ENCODE results near the gene LGALS9C. TPM values are rescaled to one million over a fixed set of nuclear protein-coding genes. Genes with fewer than 3 reads are reported as not detected.
A peak's percentile ranks its signal among the peaks of the same experiment; 100 is the strongest.
"Not testable (repeated sequence)": the region's sequence is repeated elsewhere in the genome, so short reads cannot be mapped to it uniquely, and the experiment has no call there.

Gene LGALS9C
- total and polyA plus RNA-seq, 2 of the 4 experiments (the other 2 are of a cell fraction), result not detected

DNA sequence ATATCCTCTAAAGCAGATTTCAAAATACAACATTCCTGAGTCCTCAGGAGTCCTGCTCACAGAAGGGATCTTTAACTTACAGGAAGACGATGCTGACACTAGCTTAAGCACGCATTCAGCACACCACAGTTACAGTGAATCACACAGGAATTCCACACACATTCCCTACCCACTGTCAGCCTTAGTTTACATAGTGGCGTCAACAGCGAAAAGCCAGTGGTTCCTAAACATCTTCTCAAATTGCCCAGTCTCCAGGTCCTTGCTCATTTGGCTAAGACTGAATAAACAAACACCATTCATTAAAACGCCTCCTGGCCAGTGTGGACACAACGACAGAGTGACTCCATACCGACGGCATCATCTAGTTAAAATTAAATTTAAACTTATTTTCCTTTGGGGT lies 17.6 kb upstream of the LGALS9C start:
- H3K9me1 ChIP-seq (ENCODE audit: insufficient read depth, low read length); H3K18ac ChIP-seq (ENCODE audit: low read depth, low read length); H4K91ac ChIP-seq (ENCODE audit: insufficient read depth, low read depth, low read length); H3K9me3 ChIP-seq (ENCODE audit: control insufficient read depth, insufficient read depth, low read length); H2BK20ac ChIP-seq (ENCODE audit: low read depth, low read length); H3K23ac ChIP-seq (ENCODE audit: low read depth, low read length); H3K36me3 ChIP-seq (ENCODE audit: control insufficient read depth, insufficient read depth, low read length); H4K20me1 ChIP-seq (ENCODE audit: insufficient read depth, low read length); H3K4me2 ChIP-seq (ENCODE audit: low read depth, low read length); H4K5ac ChIP-seq (ENCODE audit: low read depth, low read length); H3K27ac ChIP-seq (ENCODE audit: insufficient read depth, low read length); H3K4ac ChIP-seq (ENCODE audit: low read depth, low read length); intact Hi-C loops (cut with micrococcal nuclease); CTCF ChIA-PET; H3K14ac ChIP-seq (replicated peaks; ENCODE audit: low read depth, low read length); dilution Hi-C loops (cut with HindIII; ENCODE audit: low sequenced_read_pairs, unreplicated experiment); BruUV-seq (replicated peaks); H3K56ac ChIP-seq (ENCODE audit: extremely low read depth, insufficient read depth, low read length); H2AFZ ChIP-seq (replicated peaks; ENCODE audit: low read length, poor library complexity); H3K9ac ChIP-seq (ENCODE audit: low read depth, low read length); in situ Hi-C loops (cut with MboI; ENCODE audit: low sequenced_read_pairs); H2BK15ac ChIP-seq (ENCODE audit: low read depth, low read length); POLR2A ChIA-PET (ENCODE audit: unreplicated experiment); H3K79me1 ChIP-seq (ENCODE audit: low read depth in 1 of 2, low read length in 2 of 2); H2BK5ac ChIP-seq (ENCODE audit: low read depth, low read length, poor library complexity, severe bottlenecking); H2BK120ac ChIP-seq (ENCODE audit: low read depth, low read length); H4K8ac ChIP-seq (ENCODE audit: low read depth in 2 of 2, low read length in 2 of 2); H3K27me3 ChIP-seq (ENCODE audit: control insufficient read depth, insufficient read depth, low read length); H3K4me3 ChIP-seq (ENCODE audit: insufficient read depth, low read depth, low read length); H2AK9ac ChIP-seq (replicated peaks; ENCODE audit: low read depth, low read length, poor library complexity); H2AK5ac ChIP-seq (ENCODE audit: low read depth, low read length); H3K4me1 ChIP-seq (ENCODE audit: control insufficient read depth, insufficient read depth, low read length): not testable (repeated sequence)
- TF ChIP-seq BHLHE40 (IDR thresholded peaks at IDR 0.05; ENCODE audit: low read depth, low read length), result peak; percentile 78
- peak; percentile 100 for ATAC-seq (ENCODE audit: low read depth)
- DNase-seq, result peak; percentile 55
- WGBS, 2 experiments (ENCODE audit: extremely low coverage in 2 of 2, insufficient read length in 1 of 2), result no CpG with 5 or more reads among the region's 8 CpGs

DNA sequence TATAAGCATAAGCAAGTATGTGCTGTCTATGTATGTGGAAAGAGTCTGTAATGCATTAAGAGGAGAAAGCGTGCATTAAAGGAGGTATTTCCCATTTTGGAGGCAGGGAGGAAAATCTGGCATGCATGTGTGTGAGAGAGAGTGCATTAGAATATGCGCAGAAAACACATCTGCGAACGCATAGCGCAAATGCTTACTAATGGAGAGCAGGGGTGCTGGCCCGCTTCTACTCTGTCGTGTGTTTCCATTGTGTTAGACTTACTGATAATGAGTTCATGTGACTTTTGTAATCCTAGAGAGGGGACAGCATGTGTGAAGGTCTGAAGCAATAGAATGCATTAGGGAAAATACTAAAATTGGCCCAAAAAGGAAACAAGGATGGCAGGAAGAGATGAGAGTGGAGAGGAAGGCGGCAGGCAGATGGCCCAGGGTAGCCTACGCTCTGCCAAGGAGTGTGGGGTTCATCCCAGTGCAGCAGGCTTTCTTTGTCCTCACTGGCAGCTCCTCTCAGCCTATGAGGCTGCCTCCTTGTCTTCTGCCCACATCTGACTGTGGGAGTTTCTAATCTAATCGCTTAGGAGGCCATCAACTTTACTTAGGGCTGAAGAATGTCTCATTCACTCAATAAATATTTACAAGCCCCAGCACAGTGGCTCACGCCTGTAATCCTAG lies 12.6 kb upstream of the LGALS9C start:
- H2BK120ac ChIP-seq (ENCODE audit: low read depth, low read length); dilution Hi-C loops (cut with HindIII; ENCODE audit: low sequenced_read_pairs, unreplicated experiment); H4K8ac ChIP-seq (ENCODE audit: low read depth in 2 of 2, low read length in 2 of 2); H2BK20ac ChIP-seq (ENCODE audit: low read depth, low read length); H3K56ac ChIP-seq (ENCODE audit: extremely low read depth, insufficient read depth, low read length); in situ Hi-C loops (cut with MboI; ENCODE audit: low sequenced_read_pairs); BruUV-seq (replicated peaks); CTCF ChIA-PET; H4K91ac ChIP-seq (ENCODE audit: insufficient read depth, low read depth, low read length); H2BK5ac ChIP-seq (ENCODE audit: low read depth, low read length, poor library complexity, severe bottlenecking); H3K79me1 ChIP-seq (ENCODE audit: low read depth in 1 of 2, low read length in 2 of 2); H3K27ac ChIP-seq (ENCODE audit: insufficient read depth, low read length); H3K14ac ChIP-seq (replicated peaks; ENCODE audit: low read depth, low read length); DNase-seq; H3K36me3 ChIP-seq (ENCODE audit: control insufficient read depth, insufficient read depth, low read length); H3K4me3 ChIP-seq (ENCODE audit: insufficient read depth, low read depth, low read length); H2AK5ac ChIP-seq (ENCODE audit: low read depth, low read length); H3K9me1 ChIP-seq (ENCODE audit: insufficient read depth, low read length); H3K9me3 ChIP-seq (ENCODE audit: control insufficient read depth, insufficient read depth, low read length); H3K27me3 ChIP-seq (ENCODE audit: control insufficient read depth, insufficient read depth, low read length); H3K9ac ChIP-seq (ENCODE audit: low read depth, low read length); H3K4ac ChIP-seq (ENCODE audit: low read depth, low read length); POLR2A ChIA-PET (ENCODE audit: unreplicated experiment); intact Hi-C loops (cut with micrococcal nuclease); H3K18ac ChIP-seq (ENCODE audit: low read depth, low read length); H2BK15ac ChIP-seq (ENCODE audit: low read depth, low read length); H2AFZ ChIP-seq (replicated peaks; ENCODE audit: low read length, poor library complexity); H2AK9ac ChIP-seq (replicated peaks; ENCODE audit: low read depth, low read length, poor library complexity); H4K5ac ChIP-seq (ENCODE audit: low read depth, low read length); H3K4me2 ChIP-seq (ENCODE audit: low read depth, low read length); H3K4me1 ChIP-seq (ENCODE audit: control insufficient read depth, insufficient read depth, low read length); H4K20me1 ChIP-seq (ENCODE audit: insufficient read depth, low read length); H3K23ac ChIP-seq (ENCODE audit: low read depth, low read length): not testable (repeated sequence)
- WGBS, 2 experiments (ENCODE audit: extremely low coverage in 2 of 2, insufficient read length in 1 of 2), result no CpG with 5 or more reads among the region's 11 CpGs
- ATAC-seq (ENCODE audit: low read depth), result 0 out of 2 replicates have a peak, but pooled peaks have one; percentile 21

All from IMR-90 (cell line).